Endothelial cell of umbilical vein (primary cell): ENCODE measurements around the gene CNTNAP2. TPM values are rescaled to one million over a fixed set of nuclear protein-coding genes. Genes with fewer than 3 reads are reported as not detected.

Experiments
- BruUV-seq: library from RNA; stranded (reverse); fragments of 400-500 nt; replicated peaks from 2 replicates; lab custom pipeline; 2021; lab: Mats Ljungman, UMichigan
- CTCF ChIA-PET: fragments of 300-600, 350-600 bp; sonication (Branson Sonifier 250); formaldehyde crosslinking; loops from one replicate; lab custom pipeline; 2021; ENCODE audit warnings: antibody characterized with exemption, inconsistent platforms; lab: Charles Lee
- POLR2A ChIA-PET: fragments of 300-600, 350-600 bp; sonication (Branson Sonifier 250); formaldehyde crosslinking; loops from one replicate; lab custom pipeline; 2021; ENCODE audit warnings: antibody characterized with exemption, inconsistent platforms; lab: Charles Lee
- DNase-seq: peaks from one replicate; pipeline ENCODE4 v3.0.0-alpha.2; 2011; ENCODE audit warnings: low read depth, low spot score
- FAIRE-seq: peaks from 2 replicates; lab custom pipeline; 2011; peaks lifted over from hg19 to GRCh38; lab: Jason Lieb, UNC
- H2AFZ ChIP-seq: 2 replicates; pipeline ENCODE4 v1.6.0; 2012; ENCODE audit warnings: low read depth, low read length, control low read depth, inconsistent platforms
- H3K27ac ChIP-seq: 2 replicates; pipeline ENCODE4 v1.5.1; 2011; ENCODE audit warnings: low read depth, mild to moderate bottlenecking, control low read depth, low read length, moderate library complexity; ENCODE audit not compliant: insufficient read depth
- H3K27me3 ChIP-seq, 2 experiments: 2 replicates each; pipeline versions ENCODE4 v1.6.0 to v1.6.1; 2011; ENCODE audit warnings: low read length in 2 of 2, mixed read lengths in 1 of 2; ENCODE audit not compliant: control insufficient read depth in 2 of 2, insufficient read depth in 2 of 2
- H3K36me3 ChIP-seq, 2 experiments: 2 replicates in 1 of 2; 3 replicates in 1 of 2; pipeline ENCODE4 v1.5.1; 2011; ENCODE audit warnings: low read length in 2 of 2, mild to moderate bottlenecking in 1 of 2, moderate library complexity in 1 of 2; ENCODE audit not compliant: control insufficient read depth in 2 of 2, insufficient read depth in 2 of 2; ENCODE audit errors: extremely low read depth in 1 of 2
- H3K4me1 ChIP-seq: 3 replicates; pipeline ENCODE4 v1.5.1; 2011; ENCODE audit warnings: mild to moderate bottlenecking, low read length; ENCODE audit not compliant: control insufficient read depth, insufficient read depth; ENCODE audit errors: extremely low read depth
- H3K4me2 ChIP-seq: 2 replicates; pipeline ENCODE4 v1.6.1; 2011; ENCODE audit warnings: low read length, control low read depth, mixed read lengths; ENCODE audit not compliant: insufficient read depth
- H3K4me3 ChIP-seq, 3 experiments: fragments of 200-600 bp in 1 of 3; sonication (generic), shearing (Covaris generic) in 1 of 3; replicated peaks in 1 of 3; 2 replicates each; pipeline ENCODE4 v1.5.1; 2011 to 2016; ENCODE audit warnings: control low read depth in 3 of 3, low read length in 3 of 3, mild to moderate bottlenecking in 2 of 3, inconsistent platforms in 1 of 3, low read depth in 1 of 3, moderate library complexity in 1 of 3; ENCODE audit not compliant: insufficient read depth in 1 of 3
- H3K79me2 ChIP-seq: 2 replicates; pipeline ENCODE4 v1.6.0; 2012; ENCODE audit warnings: low read length, inconsistent platforms; ENCODE audit not compliant: control insufficient read depth, insufficient read depth
- H3K9ac ChIP-seq: replicated peaks from 2 replicates; pipeline ENCODE3; 2011; ENCODE audit warnings: low read length, control low read depth; ENCODE audit not compliant: insufficient read depth; ENCODE audit errors: extremely low read depth
- H3K9me1 ChIP-seq: replicated peaks from 3 replicates; pipeline ENCODE4 v1.6.0; 2011; ENCODE audit warnings: mild to moderate bottlenecking, low read length; ENCODE audit not compliant: control insufficient read depth, insufficient read depth; ENCODE audit errors: extremely low read depth
- H3K9me3 ChIP-seq: replicated peaks from 2 replicates; pipeline ENCODE4 v1.5.1; 2012; ENCODE audit warnings: low read length, inconsistent platforms; ENCODE audit not compliant: control insufficient read depth, insufficient read depth
- H4K20me1 ChIP-seq: replicated peaks from 2 replicates; pipeline ENCODE3; 2011; ENCODE audit warnings: mild to moderate bottlenecking, low read length; ENCODE audit not compliant: control insufficient read depth, insufficient read depth; ENCODE audit errors: extremely low read depth
- EZH2 ChIP-seq: IDR thresholded peaks from 2 replicates; pipeline ENCODE4 v1.6.1; 2012; ENCODE audit warnings: borderline replicate concordance, low read depth, mild to moderate bottlenecking, moderate library complexity, low read length, inconsistent platforms; ENCODE audit not compliant: severe bottlenecking
- FOS ChIP-seq: IDR thresholded peaks from 2 replicates; pipeline ENCODE4 v1.6.1; 2011; ENCODE audit warnings: mild to moderate bottlenecking, low read length, moderate library complexity, borderline replicate concordance; ENCODE audit not compliant: insufficient read depth
- GATA2 ChIP-seq: IDR thresholded peaks from 2 replicates; pipeline ENCODE4 v1.7.0; 2011; ENCODE audit warnings: low read depth, mild to moderate bottlenecking, moderate library complexity, mixed read lengths, low read length; ENCODE audit not compliant: insufficient read length, insufficient read depth
- JUN ChIP-seq: IDR thresholded peaks from 2 replicates; pipeline ENCODE4 v1.6.1; 2011; ENCODE audit warnings: borderline replicate concordance, low read depth; ENCODE audit not compliant: insufficient read length, insufficient read depth
- MYC ChIP-seq: IDR thresholded peaks from one replicate; pipeline ENCODE4 v1.6.1; 2011; ENCODE audit warnings: mild to moderate bottlenecking, low read depth, low read length
- POLR2A ChIP-seq: IDR thresholded peaks from 2 replicates; pipeline ENCODE4 v1.6.1; 2012; ENCODE audit warnings: low read depth, mild to moderate bottlenecking, control low read depth, low read length
- POLR2AphosphoS5 ChIP-seq: IDR thresholded peaks from 2 replicates; pipeline ENCODE4 v1.6.1; 2012; ENCODE audit warnings: low read depth, mild to moderate bottlenecking, control low read depth, low read length, moderate library complexity; ENCODE audit not compliant: insufficient read depth
- dilution Hi-C: fragments of 300-500 bp; cut with MboI; formaldehyde crosslinking; loops from one replicate; pipeline ENCODE4 v1.15.0; 2019; ENCODE audit warnings: low sequenced_read_pairs; ENCODE audit not compliant: extremely low pct_ligation_motif_present
- intact Hi-C: fragments of 100-400 bp; cut with micrococcal nuclease; formaldehyde crosslinking; loops from one replicate; pipeline ENCODE4 v1.10.0; 2022
- polyA plus RNA-seq, 4 experiments: library from polyadenylated mRNA; depleted of rRNA in 3 of 4; stranded (reverse) in 3 of 4; unstranded in 1 of 4; fragments of >200 nt; gene quantifications; 2 replicates each; pipeline versions ENCODE4 v1.2.1 to v1.2.3, GENCODE V29; 2011 to 2012; ENCODE audit warnings: missing spikeins in 1 of 4
- total RNA-seq: library from RNA; stranded (reverse); gene quantifications from 2 replicates; pipeline ENCODE4 v1.2.3, GENCODE V29; 2021
- TF ChIP-seq, protein P1 (sequence below): IDR thresholded peaks from 2 replicates; pipeline ENCODE4 v1.6.1; 2011; ENCODE audit not compliant: insufficient read depth, insufficient read length
- TF ChIP-seq, protein P2 (sequence below), 2 donors: IDR thresholded peaks; 1 replicate in 1 of 2; 2 replicates in 1 of 2; pipeline ENCODE4 v1.5.1; 2011; ENCODE audit warnings: low read length in 2 of 2, mild to moderate bottlenecking in 2 of 2, moderate library complexity in 2 of 2, control low read depth in 1 of 2, inconsistent platforms in 1 of 2, low read depth in 1 of 2; ENCODE audit not compliant: insufficient read depth in 1 of 2; ENCODE audit errors: extremely low read depth in 1 of 2

CNTNAP2 gene
- total and polyA plus RNA-seq, 2 donors (not counting 3 experiments of a cell fraction or from before 2014, with no cell fraction given) = not detected

- ChIA-PET POLR2A (no interaction called here), CTCF (interaction anchor here (0.9 kb wide), 1 partner anchor 39 kb away, joined by 3 read pairs; no protein-coding TSS in a partner anchor)
- Histone ChIP-seq H3K9ac (no peak overlapping the region), H3K4me1 (no peaks in the 10 kb centered on the region), H2AFZ (no peak overlapping the region), H3K9me3 (peaks cover 4% of the 10 kb centered on the region), H3K27me3 (no peaks in the 10 kb centered on the region), H3K36me3 (no peaks in the 10 kb centered on the region), H3K4me3 (no peak overlapping the region), H3K9me1 (no peaks in the 10 kb centered on the region), H3K4me2 (no peak overlapping the region), H3K27ac (no peak overlapping the region), H4K20me1 (no peaks in the 10 kb centered on the region), H3K79me2 (no peaks in the 10 kb centered on the region)
- FAIRE-seq = no peak
- dilution Hi-C loops (no loop called here), intact Hi-C loops (no loop called here)
- TF ChIP-seq, protein P1, sequence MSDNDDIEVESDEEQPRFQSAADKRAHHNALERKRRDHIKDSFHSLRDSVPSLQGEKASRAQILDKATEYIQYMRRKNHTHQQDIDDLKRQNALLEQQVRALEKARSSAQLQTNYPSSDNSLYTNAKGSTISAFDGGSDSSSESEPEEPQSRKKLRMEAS = no peak
- TF ChIP-seq MYC (no peak), GATA2 (no peak), FOS (no peak), POLR2A (no peak), JUN (no peak), EZH2 (no peak), POLR2AphosphoS5 (no peak)
- TF ChIP-seq, protein P2, sequence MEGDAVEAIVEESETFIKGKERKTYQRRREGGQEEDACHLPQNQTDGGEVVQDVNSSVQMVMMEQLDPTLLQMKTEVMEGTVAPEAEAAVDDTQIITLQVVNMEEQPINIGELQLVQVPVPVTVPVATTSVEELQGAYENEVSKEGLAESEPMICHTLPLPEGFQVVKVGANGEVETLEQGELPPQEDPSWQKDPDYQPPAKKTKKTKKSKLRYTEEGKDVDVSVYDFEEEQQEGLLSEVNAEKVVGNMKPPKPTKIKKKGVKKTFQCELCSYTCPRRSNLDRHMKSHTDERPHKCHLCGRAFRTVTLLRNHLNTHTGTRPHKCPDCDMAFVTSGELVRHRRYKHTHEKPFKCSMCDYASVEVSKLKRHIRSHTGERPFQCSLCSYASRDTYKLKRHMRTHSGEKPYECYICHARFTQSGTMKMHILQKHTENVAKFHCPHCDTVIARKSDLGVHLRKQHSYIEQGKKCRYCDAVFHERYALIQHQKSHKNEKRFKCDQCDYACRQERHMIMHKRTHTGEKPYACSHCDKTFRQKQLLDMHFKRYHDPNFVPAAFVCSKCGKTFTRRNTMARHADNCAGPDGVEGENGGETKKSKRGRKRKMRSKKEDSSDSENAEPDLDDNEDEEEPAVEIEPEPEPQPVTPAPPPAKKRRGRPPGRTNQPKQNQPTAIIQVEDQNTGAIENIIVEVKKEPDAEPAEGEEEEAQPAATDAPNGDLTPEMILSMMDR (IDR thresholded peaks at IDR 0.05; ENCODE audit: extremely low read depth in 1 of 2, insufficient read depth in 1 of 2, low read depth in 1 of 2, low read length in 2 of 2) = no peak
- DNase-seq = no peak
- no TSS peak for BruUV-seq
Observed at GRCh38 chr7:147818317-147818716, 1701.7 kb downstream of the CNTNAP2 start.
